ENCODE data around the gene CELF5.

DNA sequence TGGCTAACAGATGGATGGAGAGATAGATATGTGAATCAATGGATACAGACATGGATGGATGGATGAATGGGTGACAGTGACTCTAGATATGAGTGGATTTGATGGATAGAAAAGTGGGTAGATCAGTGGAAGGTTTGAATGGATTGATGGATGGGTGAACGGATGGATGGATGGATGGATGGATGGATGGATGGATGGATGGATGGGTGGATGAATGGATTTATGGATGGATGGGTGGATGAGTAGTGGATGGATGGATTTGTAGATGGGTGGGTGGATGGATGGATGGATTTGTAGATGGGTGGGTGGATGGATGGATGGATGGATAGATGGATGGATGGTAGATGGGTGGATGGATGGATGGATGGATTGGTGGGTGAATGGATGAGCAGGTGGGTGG is 6.8 kb downstream of the CELF5 start:
- TF ChIP-seq POLR2A (IDR thresholded peaks at IDR 0.05): no peak
- TF ChIP-seq, protein P1, sequence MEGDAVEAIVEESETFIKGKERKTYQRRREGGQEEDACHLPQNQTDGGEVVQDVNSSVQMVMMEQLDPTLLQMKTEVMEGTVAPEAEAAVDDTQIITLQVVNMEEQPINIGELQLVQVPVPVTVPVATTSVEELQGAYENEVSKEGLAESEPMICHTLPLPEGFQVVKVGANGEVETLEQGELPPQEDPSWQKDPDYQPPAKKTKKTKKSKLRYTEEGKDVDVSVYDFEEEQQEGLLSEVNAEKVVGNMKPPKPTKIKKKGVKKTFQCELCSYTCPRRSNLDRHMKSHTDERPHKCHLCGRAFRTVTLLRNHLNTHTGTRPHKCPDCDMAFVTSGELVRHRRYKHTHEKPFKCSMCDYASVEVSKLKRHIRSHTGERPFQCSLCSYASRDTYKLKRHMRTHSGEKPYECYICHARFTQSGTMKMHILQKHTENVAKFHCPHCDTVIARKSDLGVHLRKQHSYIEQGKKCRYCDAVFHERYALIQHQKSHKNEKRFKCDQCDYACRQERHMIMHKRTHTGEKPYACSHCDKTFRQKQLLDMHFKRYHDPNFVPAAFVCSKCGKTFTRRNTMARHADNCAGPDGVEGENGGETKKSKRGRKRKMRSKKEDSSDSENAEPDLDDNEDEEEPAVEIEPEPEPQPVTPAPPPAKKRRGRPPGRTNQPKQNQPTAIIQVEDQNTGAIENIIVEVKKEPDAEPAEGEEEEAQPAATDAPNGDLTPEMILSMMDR (IDR thresholded peaks at IDR 0.05): no peak
